ENCODE measurements around the gene MT3.

Gene MT3

GRCh38 chr16:56606071-56606475, 16.7 kb downstream of the MT3 start:
- no peak for FAIRE-seq
- no peak for DNase-seq (ENCODE audit: insufficient read length)
- TF ChIP-seq POLR2AphosphoS5 (IDR thresholded peaks at IDR 0.05; ENCODE audit: low read depth, low read length) (no peak), POLR2A (IDR thresholded peaks at IDR 0.05; ENCODE audit: low read depth, low read length) (no peak), TAF1 (IDR thresholded peaks at IDR 0.05; ENCODE audit: borderline replicate concordance, low read depth, low read length) (no peak)

GRCh38 chr16:56606476-56607108, 17.3 kb downstream of the MT3 start:
- TF ChIP-seq POLR2A (IDR thresholded peaks at IDR 0.05; ENCODE audit: low read depth, low read length) (no peak), TAF1 (IDR thresholded peaks at IDR 0.05; ENCODE audit: borderline replicate concordance, low read depth, low read length) (no peak), POLR2AphosphoS5 (IDR thresholded peaks at IDR 0.05; ENCODE audit: low read depth, low read length) (no peak)
- DNase-seq (ENCODE audit: insufficient read length) (no peak), FAIRE-seq (no peak)

GRCh38 chr16:56607109-56607618, 17.8 kb downstream of the MT3 start:
- TF ChIP-seq POLR2A (IDR thresholded peaks at IDR 0.05; ENCODE audit: low read depth, low read length) (no peak), POLR2AphosphoS5 (IDR thresholded peaks at IDR 0.05; ENCODE audit: low read depth, low read length) (no peak), TAF1 (IDR thresholded peaks at IDR 0.05; ENCODE audit: borderline replicate concordance, low read depth, low read length) (no peak)
- no peak for DNase-seq (ENCODE audit: insufficient read length)
- FAIRE-seq = no peak

GRCh38 chr16:56607675-56608042, 18.3 kb downstream of the MT3 start:
- TF ChIP-seq POLR2AphosphoS5 (IDR thresholded peaks at IDR 0.05; ENCODE audit: low read depth, low read length) (no peak), TAF1 (IDR thresholded peaks at IDR 0.05; ENCODE audit: borderline replicate concordance, low read depth, low read length) (no peak), POLR2A (IDR thresholded peaks at IDR 0.05; ENCODE audit: low read depth, low read length) (no peak)
- FAIRE-seq = no peak
- no peak for DNase-seq (ENCODE audit: insufficient read length)

- FAIRE-seq = peak; percentile 54
- TF ChIP-seq TAF1 (IDR thresholded peaks at IDR 0.05; ENCODE audit: borderline replicate concordance, low read depth, low read length) (no peak), POLR2A (IDR thresholded peaks at IDR 0.05; ENCODE audit: low read depth, low read length) (peak; percentile 48; the same call in 1 of the 2 replicates), POLR2AphosphoS5 (IDR thresholded peaks at IDR 0.05; ENCODE audit: low read depth, low read length) (no peak)
- DNase-seq (ENCODE audit: insufficient read length) = peak; percentile 95
Observed at GRCh38 chr16:56608043-56608875, 18.9 kb downstream of the MT3 start, which contains the start of gene MT2A. Gene MT2A, plus strand, starts transcription at chr16:56608584. Its CDS starts 72 bp downstream, at chr16:56608656.

GRCh38 chr16:56608876-56609462, 19.6 kb downstream of the MT3 start:
- DNase-seq (ENCODE audit: insufficient read length) (no peak), FAIRE-seq (no peak)
- TF ChIP-seq POLR2AphosphoS5 (IDR thresholded peaks at IDR 0.05; ENCODE audit: low read depth, low read length) (no peak), POLR2A (IDR thresholded peaks at IDR 0.05; ENCODE audit: low read depth, low read length) (no peak), TAF1 (IDR thresholded peaks at IDR 0.05; ENCODE audit: borderline replicate concordance, low read depth, low read length) (no peak)

- TF ChIP-seq TAF1 (IDR thresholded peaks at IDR 0.05; ENCODE audit: borderline replicate concordance, low read depth, low read length) = no peak
- TF ChIP-seq POLR2AphosphoS5 (IDR thresholded peaks at IDR 0.05; ENCODE audit: low read depth, low read length) = no peak
- DNase-seq (ENCODE audit: insufficient read length) = peak; percentile 46
- FAIRE-seq = peak; percentile 74
Observed at GRCh38 chr16:56609463-56609921, 20.2 kb downstream of the MT3 start.

GRCh38 chr16:56610017-56610608, 20.8 kb downstream of the MT3 start:
- FAIRE-seq (no peak), DNase-seq (ENCODE audit: insufficient read length) (no peak)
- TF ChIP-seq TAF1 (IDR thresholded peaks at IDR 0.05; ENCODE audit: borderline replicate concordance, low read depth, low read length) (no peak), POLR2A (IDR thresholded peaks at IDR 0.05; ENCODE audit: low read depth, low read length) (no peak; the same call in 1 of the 2 replicates), POLR2AphosphoS5 (IDR thresholded peaks at IDR 0.05; ENCODE audit: low read depth, low read length) (no peak)

- no peak for TF ChIP-seq TAF1 (IDR thresholded peaks at IDR 0.05; ENCODE audit: borderline replicate concordance, low read depth, low read length)
- TF ChIP-seq POLR2A (IDR thresholded peaks at IDR 0.05; ENCODE audit: low read depth, low read length) = no peak
- TF ChIP-seq POLR2AphosphoS5 (IDR thresholded peaks at IDR 0.05; ENCODE audit: low read depth, low read length) = no peak
- DNase-seq (ENCODE audit: insufficient read length) (no peak), FAIRE-seq (no peak)
Observed at GRCh38 chr16:56610609-56611111, 21.3 kb downstream of the MT3 start.

- DNase-seq (ENCODE audit: insufficient read length) (no peak), FAIRE-seq (no peak)
- TF ChIP-seq TAF1 (IDR thresholded peaks at IDR 0.05; ENCODE audit: borderline replicate concordance, low read depth, low read length) (no peak), POLR2A (IDR thresholded peaks at IDR 0.05; ENCODE audit: low read depth, low read length) (no peak), POLR2AphosphoS5 (IDR thresholded peaks at IDR 0.05; ENCODE audit: low read depth, low read length) (no peak)
Observed at GRCh38 chr16:56611281-56611833, 22.0 kb downstream of the MT3 start.
